Neuronal stem cell (in vitro differentiated cells): Measurements from ENCODE around the gene RHBG.
"Not testable (repeated sequence)": the region's sequence is repeated elsewhere in the genome, so short reads cannot be mapped to it uniquely, and the experiment has no call there.

ENCODE experiments used
- DNase-seq: peaks from one replicate; pipeline ENCODE4 v3.0.0-alpha.2; 2013; ENCODE audit warnings: low spot score
- H2AFZ ChIP-seq: one replicate; pipeline ENCODE4 v1.6.1; 2013; ENCODE audit warnings: mild to moderate bottlenecking, low read length, inconsistent platforms
- H2AK5ac ChIP-seq: 2 replicates; pipeline ENCODE4 v1.6.1; 2013; ENCODE audit warnings: low read depth, mild to moderate bottlenecking, inconsistent platforms, low read length, moderate library complexity, mixed read lengths
- H2BK120ac ChIP-seq: 2 replicates; pipeline ENCODE4 v1.6.1; 2013; ENCODE audit warnings: low read depth, mild to moderate bottlenecking, inconsistent platforms, low read length, moderate library complexity, mixed read lengths
- H2BK12ac ChIP-seq: one replicate; pipeline ENCODE4 v1.6.1; 2013; ENCODE audit warnings: low read length, inconsistent platforms
- H2BK15ac ChIP-seq: 2 replicates; pipeline ENCODE4 v1.6.1; 2013; ENCODE audit warnings: mild to moderate bottlenecking, low read length, inconsistent platforms, mixed read lengths
- H2BK5ac ChIP-seq: one replicate; pipeline ENCODE4 v1.6.1; 2013; ENCODE audit warnings: inconsistent platforms, mild to moderate bottlenecking, low read length, moderate library complexity
- H3K14ac ChIP-seq: one replicate; pipeline ENCODE4 v1.6.1; 2013; ENCODE audit warnings: low read length, inconsistent platforms
- H3K18ac ChIP-seq: 2 replicates; pipeline ENCODE4 v1.6.1; 2013; ENCODE audit warnings: low read length, inconsistent platforms
- H3K23ac ChIP-seq: 2 replicates; pipeline ENCODE4 v1.6.1; 2013; ENCODE audit warnings: low read depth, mild to moderate bottlenecking, mixed read lengths, low read length, inconsistent platforms; ENCODE audit not compliant: poor library complexity
- H3K27ac ChIP-seq: replicated peaks from 3 replicates; pipeline ENCODE4 v1.5.1; 2013; ENCODE audit warnings: low read length, inconsistent platforms
- H3K27me3 ChIP-seq, 3 experiments: 2 replicates each; pipeline ENCODE4 v1.6.1; 2013; ENCODE audit warnings: low read length in 3 of 3, mild to moderate bottlenecking in 2 of 3, inconsistent platforms in 1 of 3, low read depth in 1 of 3, mixed read lengths in 1 of 3, moderate library complexity in 1 of 3; ENCODE audit not compliant: control insufficient read depth in 3 of 3, insufficient read depth in 3 of 3
- H3K36me3 ChIP-seq, 2 donors: replicated peaks in 1 of 2; 2 replicates each; pipeline ENCODE4 v1.6.1; 2013; ENCODE audit warnings: low read length in 2 of 2; ENCODE audit not compliant: control insufficient read depth in 2 of 2, insufficient read depth in 2 of 2
- H3K4ac ChIP-seq: 2 replicates; pipeline ENCODE4 v1.6.1; 2013; ENCODE audit warnings: inconsistent platforms, mild to moderate bottlenecking, low read length, moderate library complexity
- H3K4me1 ChIP-seq, 2 donors: 1 replicate in 1 of 2; 2 replicates in 1 of 2; pipeline ENCODE4 v1.6.1; 2013; ENCODE audit warnings: low read length in 2 of 2, low read depth in 1 of 2; ENCODE audit not compliant: control insufficient read depth in 2 of 2, insufficient read depth in 1 of 2
- H3K4me2 ChIP-seq: one replicate; pipeline ENCODE4 v1.6.1; 2013; ENCODE audit warnings: mild to moderate bottlenecking, low read length, inconsistent platforms; ENCODE audit not compliant: insufficient read depth, poor library complexity, severe bottlenecking
- H3K4me3 ChIP-seq, 2 donors: 2 replicates each; pipeline ENCODE4 v1.5.1; 2013; ENCODE audit warnings: low read length in 2 of 2, mild to moderate bottlenecking in 2 of 2, inconsistent platforms in 1 of 2, moderate library complexity in 1 of 2
- H3K79me1 ChIP-seq: one replicate; pipeline ENCODE4 v1.6.1; 2013; ENCODE audit warnings: low read depth, mild to moderate bottlenecking, inconsistent platforms, low read length, moderate library complexity
- H3K9ac ChIP-seq: one replicate; pipeline ENCODE4 v1.6.1; 2013; ENCODE audit warnings: mild to moderate bottlenecking, low read depth, low read length, inconsistent platforms; ENCODE audit not compliant: poor library complexity
- H3K9me3 ChIP-seq, 2 donors: replicated peaks in 1 of 2; 2 replicates each; pipeline versions ENCODE3 to v1.6.1; 2013; ENCODE audit warnings: low read length in 2 of 2, mild to moderate bottlenecking in 2 of 2, inconsistent platforms in 1 of 2, low read depth in 1 of 2, mixed read lengths in 1 of 2, moderate library complexity in 1 of 2; ENCODE audit not compliant: control insufficient read depth in 2 of 2, insufficient read depth in 1 of 2
- H4K8ac ChIP-seq: one replicate; pipeline ENCODE4 v1.6.1; 2013; ENCODE audit warnings: low read depth, mild to moderate bottlenecking, inconsistent platforms, low read length, moderate library complexity
- H4K91ac ChIP-seq: one replicate; pipeline ENCODE4 v1.6.1; 2013; ENCODE audit warnings: low read length, low read depth, mild to moderate bottlenecking, inconsistent platforms; ENCODE audit not compliant: poor library complexity
- WGBS, 2 donors: extraction: QIAGEN DNeasy Blood & Tissue Kit; methylation state at CpG; one replicate each; pipeline ENCODE4 v1.1.7; 2013; ENCODE audit warnings: missing lambda C conversion rate in 2 of 2, mixed read lengths in 1 of 2; ENCODE audit not compliant: insufficient read length in 2 of 2, insufficient replicate concordance in 1 of 2; ENCODE audit errors: extremely low coverage in 2 of 2; 5-methylcytosine and 5-hydroxymethylcytosine counted together

The RHBG gene

GRCh38 chr1:156342166-156342955 is 26.6 kb upstream of the RHBG start:
- H4K8ac ChIP-seq: no peak overlapping the region
- no peak overlapping the region for H2BK5ac ChIP-seq
- H2AK5ac ChIP-seq: no peak overlapping the region
- H3K9me3 ChIP-seq: no peaks in the 10 kb centered on the region
- H3K4me3 ChIP-seq: no peak overlapping the region
- no peak overlapping the region for H3K4ac ChIP-seq
- H3K27me3 ChIP-seq: peaks cover 0 to 28% (median 0%) of the 10 kb centered on the region in 3 experiments
- H3K4me2 ChIP-seq: no peak overlapping the region
- H2BK120ac ChIP-seq: no peak overlapping the region
- H3K14ac ChIP-seq: no peak overlapping the region
- no peaks in the 10 kb centered on the region for H3K79me1 ChIP-seq
- WGBS, 2 donors: no CpG with 5 or more reads among the region's 1 CpG
- no peak for DNase-seq
- no peak overlapping the region for H2AFZ ChIP-seq
- H4K91ac ChIP-seq: no peak overlapping the region
- no peak overlapping the region for H3K23ac ChIP-seq
- H3K27ac ChIP-seq: no peak overlapping the region
- no peak overlapping the region for H2BK15ac ChIP-seq
- H3K9ac ChIP-seq: no peak overlapping the region
- no peak overlapping the region for H2BK12ac ChIP-seq
- no peaks in the 10 kb centered on the region for H3K36me3 ChIP-seq
- no peak overlapping the region for H3K18ac ChIP-seq
- peaks cover 0 to 2% of the 10 kb centered on the region in 2 donors for H3K4me1 ChIP-seq

GRCh38 chr1:156344409-156344808 is 24.6 kb upstream of the RHBG start:
- H3K4me3 ChIP-seq: no peak overlapping the region
- H3K9me3 ChIP-seq: no peaks in the 10 kb centered on the region
- H3K14ac ChIP-seq: no peak overlapping the region
- H4K91ac ChIP-seq: no peak overlapping the region
- no peak overlapping the region for H2AFZ ChIP-seq
- no peaks in the 10 kb centered on the region for H3K36me3 ChIP-seq
- no peak overlapping the region for H3K18ac ChIP-seq
- peaks cover 0 to 2% of the 10 kb centered on the region in 2 donors for H3K4me1 ChIP-seq
- H2BK12ac ChIP-seq: no peak overlapping the region
- no peak overlapping the region for H2BK15ac ChIP-seq
- H3K79me1 ChIP-seq: no peaks in the 10 kb centered on the region
- H2BK5ac ChIP-seq: no peak overlapping the region
- no peak overlapping the region for H3K4ac ChIP-seq
- no peak overlapping the region for H3K23ac ChIP-seq
- H4K8ac ChIP-seq: no peak overlapping the region
- no peak overlapping the region for H2BK120ac ChIP-seq
- WGBS, 2 donors: no CpG with 5 or more reads among the region's 3 CpGs
- peaks cover 0 to 38% (median 0%) of the 10 kb centered on the region in 3 experiments for H3K27me3 ChIP-seq
- H3K4me2 ChIP-seq: no peak overlapping the region
- no peak for DNase-seq
- H2AK5ac ChIP-seq: no peak overlapping the region
- no peak overlapping the region for H3K27ac ChIP-seq
- no peak overlapping the region for H3K9ac ChIP-seq

DNA sequence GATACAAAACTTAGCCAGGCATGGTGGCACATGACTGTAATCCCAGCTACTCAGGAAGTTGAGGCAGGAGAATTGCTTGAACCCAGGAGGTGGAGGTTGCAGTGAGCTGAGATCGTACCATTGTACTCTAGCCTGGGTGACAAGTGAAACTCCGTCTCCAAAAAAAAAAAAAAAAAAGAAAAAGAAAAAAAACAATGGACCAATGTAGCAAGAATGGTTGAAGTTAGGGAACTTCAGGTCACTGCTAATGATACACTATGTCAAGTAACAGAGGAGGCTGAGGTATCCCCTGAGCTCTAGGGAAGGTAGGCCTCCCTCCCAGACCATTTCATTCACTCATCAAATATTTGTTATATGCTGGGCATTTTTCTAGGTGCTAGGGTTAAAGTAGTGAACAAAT is 23.0 kb upstream of the RHBG start:
- H3K4me2 ChIP-seq, H2AFZ ChIP-seq, H3K79me1 ChIP-seq, H3K23ac ChIP-seq, H3K4ac ChIP-seq, H3K36me3 ChIP-seq, H4K91ac ChIP-seq, H2BK5ac ChIP-seq, H2BK15ac ChIP-seq, H4K8ac ChIP-seq, H3K4me1 ChIP-seq, DNase-seq, H2BK120ac ChIP-seq, H3K4me3 ChIP-seq, H3K14ac ChIP-seq, H3K18ac ChIP-seq, H3K9me3 ChIP-seq, H2AK5ac ChIP-seq, H3K9ac ChIP-seq, H3K27ac ChIP-seq, H2BK12ac ChIP-seq: not testable (repeated sequence)
- WGBS, 2 donors: no CpG with 5 or more reads among the region's 2 CpGs
- H3K27me3 ChIP-seq: peaks cover 0 to 41% (median 0%) of the 10 kb centered on the region in 3 experiments

DNA sequence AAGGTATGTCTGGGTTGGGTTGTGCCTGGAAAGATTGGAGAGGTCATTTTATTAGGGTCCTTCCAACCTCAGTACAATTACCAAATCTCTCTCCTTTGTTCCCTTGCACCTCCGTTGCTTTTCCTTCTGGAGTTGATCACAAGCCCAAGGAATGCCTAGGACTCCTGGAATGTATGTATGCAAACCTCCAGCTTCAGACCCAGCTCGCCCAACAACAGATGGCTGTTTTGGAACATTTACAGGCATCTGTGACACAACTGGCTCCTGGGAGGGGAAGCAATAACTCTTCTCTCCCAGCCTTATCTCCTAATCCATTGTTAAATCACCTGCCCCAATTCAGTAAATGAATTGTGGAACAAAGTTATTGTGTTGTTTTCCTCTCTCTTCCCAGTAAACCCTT is 22.4 kb upstream of the RHBG start:
- Histone ChIP-seq H3K9ac (no peak overlapping the region), H4K8ac (no peak overlapping the region), H3K4me1 (peaks cover 0 to 2% of the 10 kb centered on the region in 2 donors), H3K14ac (no peak overlapping the region), H4K91ac (no peak overlapping the region), H2AK5ac (no peak overlapping the region), H2BK15ac (no peak overlapping the region), H3K4me3 (no peak overlapping the region), H3K79me1 (no peaks in the 10 kb centered on the region), H3K27me3 (peaks cover 0 to 43% (median 0%) of the 10 kb centered on the region in 3 experiments), H3K4me2 (no peak overlapping the region), H3K27ac (no peak overlapping the region), H2BK5ac (no peak overlapping the region), H2BK12ac (no peak overlapping the region), H2BK120ac (no peak overlapping the region), H3K18ac (no peak overlapping the region), H3K36me3 (no peaks in the 10 kb centered on the region), H3K4ac (no peak overlapping the region), H2AFZ (no peak overlapping the region), H3K9me3 (no peaks in the 10 kb centered on the region), H3K23ac (no peak overlapping the region)
- no peak for DNase-seq
- WGBS, 2 donors: no CpG with 5 or more reads among the region's 2 CpGs
